Esophagus squamous epithelium (tissue), 4 donors: ENCODE measurements around the gene LRRC36.

Experiments
- CTCF ChIP-seq, 6 experiments: fragments of 450-650 bp in 4 of 6; fragments of 200-600 bp in 2 of 6; sonication (generic) in 2 of 6; IDR thresholded peaks; one replicate each; pipeline ENCODE4 v1.5.1; 2016 to 2019; ENCODE audit warnings: antibody characterized with exemption in 6 of 6, mild to moderate bottlenecking in 4 of 6, moderate library complexity in 4 of 6
- POLR2A ChIP-seq, 4 donors: fragments of 450-650 bp; IDR thresholded peaks; one replicate each; pipeline ENCODE4 v1.6.1; 2017; ENCODE audit warnings: antibody characterized with exemption in 4 of 4, mild to moderate bottlenecking in 4 of 4, moderate library complexity in 3 of 4

- TF ChIP-seq CTCF (IDR thresholded peaks at IDR 0.05) (no peak), POLR2A (IDR thresholded peaks at IDR 0.05) (no peak)
These were observed 16.1 kb upstream of the LRRC36 start for GRCh38 chr16:67310561-67310960.
